Left lobe of liver (tissue), 2 donors: ENCODE data around the gene MAPKAPK2. TPM values are rescaled to one million over a fixed set of nuclear protein-coding genes. Genes with fewer than 3 reads are reported as not detected.

Experiments used
- ATAC-seq: fragments of 200-7000 bp; cut with Tn5 transposase; one replicate; pipeline ENCODE4 v1.9.1; 2020; ENCODE audit warnings: mild to moderate bottlenecking, moderate library complexity
- DNase-seq: peaks from one replicate; pipeline ENCODE4 v3.0.0-alpha.2; 2020; ENCODE audit warnings: low spot score
- total RNA-seq: library from RNA; stranded (reverse); gene quantifications from one replicate; pipeline ENCODE4 v1.2.1, GENCODE V29; 2021
- donor health status: DM: no; HTN: no; CAD: no; lungs with moderate emphysema.
- donor health status: DM: no; HTN: yes; CAD: no.

The MAPKAPK2 gene
- total RNA-seq, 1 donor from 2014 or later, result 41.0 TPM

DNA sequence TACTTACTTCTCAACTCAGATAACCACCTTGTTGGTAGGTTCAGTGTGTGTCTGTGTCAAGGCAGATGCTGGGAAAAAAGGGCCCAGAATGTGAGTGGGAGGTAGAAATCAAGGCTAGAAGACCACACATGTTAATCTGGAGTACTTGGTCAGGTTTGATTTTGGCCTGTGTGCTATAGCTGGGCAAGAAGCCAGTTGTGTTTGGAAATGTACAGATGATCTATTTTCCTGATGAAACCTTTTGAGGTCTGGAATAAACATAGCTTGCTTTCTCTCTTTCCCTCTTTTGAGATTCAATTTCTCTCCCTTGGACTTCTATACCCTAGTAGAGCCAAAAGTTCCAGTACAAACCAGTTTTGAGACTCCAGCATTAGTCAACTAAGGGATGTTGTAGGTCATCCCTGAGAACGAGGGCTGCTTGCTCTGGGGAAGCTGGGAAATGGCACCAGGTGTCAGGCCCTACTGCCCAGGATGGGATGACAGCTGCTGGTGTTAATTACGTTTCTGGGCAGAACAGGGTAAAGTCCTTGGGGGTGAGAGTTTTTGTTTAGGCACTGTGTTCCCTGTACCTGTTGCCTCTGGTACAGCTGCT lies 15.8 kb downstream of the MAPKAPK2 start:
- ATAC-seq (peak; percentile 8), DNase-seq (no peak)

DNA sequence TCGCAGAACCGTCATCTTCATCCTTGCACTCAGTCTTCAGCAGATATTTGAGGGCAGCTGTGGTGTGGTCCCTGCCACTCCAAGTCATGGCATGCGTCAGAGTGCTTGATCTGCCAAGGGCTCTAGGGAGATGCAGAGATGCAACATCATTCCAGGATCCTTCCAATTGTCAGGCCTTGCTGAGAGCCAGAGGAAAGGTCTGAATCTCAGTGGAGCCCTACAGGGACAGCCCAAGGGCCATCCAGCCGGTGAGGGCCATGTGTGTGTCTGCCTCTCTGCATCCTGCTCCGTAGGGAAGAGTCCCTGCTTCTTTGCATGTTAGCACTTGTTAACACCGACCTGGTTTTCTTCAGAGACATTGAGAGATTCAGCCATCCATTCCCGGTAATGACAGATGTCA lies 17.6 kb downstream of the MAPKAPK2 start:
- no peak for ATAC-seq

DNA sequence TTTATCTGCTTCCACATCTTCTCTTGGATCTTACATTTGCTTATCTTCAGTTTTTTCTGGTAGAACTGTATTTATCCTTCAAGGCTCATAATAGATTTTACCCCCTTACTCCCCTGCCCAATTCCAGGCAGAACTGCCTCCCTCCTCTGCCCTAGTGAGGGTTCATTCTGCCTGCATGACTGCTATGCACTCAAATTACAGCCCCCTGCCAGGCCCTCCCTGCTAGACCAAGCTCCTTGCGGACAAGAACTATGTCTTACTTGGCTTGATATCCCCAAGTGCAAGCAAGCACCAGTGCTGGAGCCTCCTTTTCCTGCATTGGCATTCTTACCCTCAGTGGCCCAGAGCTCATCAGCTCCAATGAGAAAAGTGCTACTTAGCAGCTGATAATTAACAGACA lies 18.1 kb downstream of the MAPKAPK2 start:
- DNase-seq (no peak), ATAC-seq (no peak)

More for the DNA sequence above, 17.6 kb downstream of the MAPKAPK2 start:
- DNase-seq, result no peak

DNA sequence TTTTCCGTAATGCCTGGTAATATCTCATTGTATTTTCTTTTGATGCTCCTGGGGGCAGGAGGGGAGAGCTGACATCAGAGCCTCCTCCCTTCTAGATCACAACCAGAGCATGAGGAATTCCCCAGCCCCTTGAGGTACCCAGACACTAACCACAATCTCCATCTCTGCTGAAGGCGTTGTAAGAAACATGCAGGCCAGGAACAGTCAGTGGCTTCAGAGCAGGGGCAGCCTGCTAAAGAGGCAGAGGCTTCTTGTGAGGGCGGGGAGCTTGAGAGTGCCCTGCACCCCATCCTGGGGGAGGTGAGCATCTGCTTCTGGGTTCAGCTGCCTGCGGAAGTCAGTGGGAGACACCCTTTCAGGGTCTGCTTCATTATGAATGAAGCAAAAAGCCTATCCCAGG lies 19.0 kb downstream of the MAPKAPK2 start:
- no peak for ATAC-seq
- no peak for DNase-seq

DNA sequence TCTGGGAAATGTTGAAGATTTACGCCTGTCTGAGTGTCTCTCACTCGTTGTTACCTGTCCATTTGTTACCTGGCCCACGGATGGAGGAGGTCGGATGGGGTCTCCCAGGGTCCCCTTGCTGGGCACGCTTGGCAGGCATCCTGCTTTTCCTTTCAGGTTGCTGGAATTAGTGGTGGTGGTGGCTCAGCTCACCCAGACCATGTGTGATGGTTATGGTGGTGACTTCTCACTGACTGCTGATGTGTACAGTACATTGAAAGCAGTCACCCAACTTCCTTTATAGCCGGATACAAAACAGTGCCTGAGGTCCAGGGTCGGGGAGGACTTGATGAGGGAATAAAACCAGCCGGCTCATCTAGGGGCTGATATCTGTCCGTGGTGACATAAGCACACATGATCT lies 19.5 kb downstream of the MAPKAPK2 start:
- DNase-seq, result no peak
- no peak for ATAC-seq

DNA sequence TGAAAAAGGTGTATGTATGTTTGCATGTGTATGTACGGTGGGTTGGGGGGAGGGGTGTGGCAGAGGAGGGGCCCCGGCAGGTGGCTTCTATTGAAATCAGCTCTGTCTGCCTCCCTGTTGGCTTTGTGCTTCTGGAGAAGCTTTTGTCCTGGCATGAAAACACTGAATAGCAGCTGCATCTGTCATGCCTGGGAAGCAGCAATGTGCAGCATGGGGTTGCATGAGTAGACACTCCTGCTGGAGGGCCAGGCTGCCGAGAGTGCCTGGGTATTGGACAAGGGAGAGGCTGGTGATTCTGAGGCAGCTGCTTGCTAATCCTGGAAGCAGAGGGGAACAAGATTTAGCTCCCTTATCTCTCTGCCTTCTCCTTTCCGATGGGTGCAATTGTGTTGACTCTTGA lies 20.5 kb downstream of the MAPKAPK2 start:
- ATAC-seq, result no peak
- DNase-seq, result no peak

DNA sequence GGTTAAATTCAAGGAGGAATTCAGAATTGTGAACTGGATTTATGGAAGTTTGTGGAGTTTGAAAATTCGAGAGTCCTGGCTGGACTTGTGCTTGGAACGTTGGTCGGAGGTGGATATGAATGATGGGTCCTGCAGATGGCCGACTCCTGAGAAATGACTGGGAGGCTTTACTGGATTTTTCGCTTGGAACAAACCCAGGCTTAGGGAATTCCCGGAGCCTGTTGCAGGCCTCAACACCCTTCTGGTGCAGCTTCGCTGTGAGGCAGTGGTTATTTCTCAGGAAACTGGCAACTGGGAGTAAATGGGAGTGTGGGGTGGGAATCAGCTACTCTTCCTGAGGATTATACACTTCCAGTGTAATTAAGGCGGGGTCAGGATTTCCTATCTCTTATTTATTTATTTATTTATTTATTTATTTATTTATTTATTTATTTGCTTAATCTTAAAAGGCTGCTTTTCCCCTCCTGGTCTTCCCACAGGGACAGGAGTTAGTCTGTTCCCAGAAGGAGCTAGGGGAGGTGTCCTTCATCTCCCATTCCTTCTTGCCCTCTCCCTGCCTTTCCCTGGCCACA lies 21.1 kb downstream of the MAPKAPK2 start:
- no peak for DNase-seq
- ATAC-seq, result no peak

DNA sequence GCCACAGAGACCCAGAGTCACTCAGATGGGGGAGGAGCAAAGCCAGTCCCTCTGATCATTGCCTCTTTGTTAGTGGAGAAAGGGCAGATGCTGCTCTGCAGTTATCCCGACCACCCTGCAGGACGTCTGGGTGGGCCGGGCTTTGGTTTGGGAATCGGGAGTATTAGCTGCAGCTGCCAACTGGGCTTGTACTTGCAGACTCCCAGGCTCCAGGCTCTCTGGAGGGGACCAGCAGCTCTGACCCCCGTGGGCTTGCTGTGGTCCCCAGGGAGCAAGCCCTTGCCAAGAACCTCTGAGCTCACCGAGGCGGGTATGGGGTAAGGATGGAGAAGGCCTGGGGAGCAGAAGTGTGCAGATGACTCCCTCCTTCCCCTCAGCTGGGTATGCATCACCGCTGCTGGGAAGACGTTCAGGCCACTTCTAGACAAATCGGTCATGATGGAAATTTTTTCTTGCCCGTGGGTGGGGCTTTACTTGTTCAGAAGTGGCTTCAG lies 21.6 kb downstream of the MAPKAPK2 start:
- no peak for ATAC-seq
- no peak for DNase-seq

GRCh38 chr1:206706806-206707366 lies 22.2 kb downstream of the MAPKAPK2 start:
- DNase-seq, result no peak
- no peak for ATAC-seq

DNA sequence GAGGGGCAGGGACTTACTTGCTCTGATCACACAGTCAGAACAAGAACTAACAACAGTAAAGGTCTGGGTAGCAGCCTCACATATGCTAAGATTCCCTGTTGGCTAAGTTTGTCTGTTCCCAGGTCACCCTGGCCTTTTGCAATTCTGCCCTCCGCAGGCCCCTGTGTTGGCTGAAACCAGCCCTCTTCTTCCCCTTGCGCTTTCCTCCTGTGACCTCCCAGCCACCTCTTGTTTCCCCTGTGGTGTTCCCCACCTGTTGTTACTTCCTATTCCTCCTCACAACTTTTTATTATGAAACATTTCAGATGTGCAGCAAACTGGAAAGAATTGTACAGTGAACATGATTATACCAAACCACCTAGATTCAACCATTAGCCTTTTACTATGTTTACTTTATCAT lies 23.4 kb downstream of the MAPKAPK2 start:
- peak; percentile 72 for ATAC-seq
- DNase-seq, result no peak

GRCh38 chr1:206708882-206709281 lies 24.2 kb downstream of the MAPKAPK2 start:
- ATAC-seq (peak; percentile 29), DNase-seq (no peak)

GRCh38 chr1:206709322-206709721 lies 24.6 kb downstream of the MAPKAPK2 start:
- no peak for ATAC-seq

DNA sequence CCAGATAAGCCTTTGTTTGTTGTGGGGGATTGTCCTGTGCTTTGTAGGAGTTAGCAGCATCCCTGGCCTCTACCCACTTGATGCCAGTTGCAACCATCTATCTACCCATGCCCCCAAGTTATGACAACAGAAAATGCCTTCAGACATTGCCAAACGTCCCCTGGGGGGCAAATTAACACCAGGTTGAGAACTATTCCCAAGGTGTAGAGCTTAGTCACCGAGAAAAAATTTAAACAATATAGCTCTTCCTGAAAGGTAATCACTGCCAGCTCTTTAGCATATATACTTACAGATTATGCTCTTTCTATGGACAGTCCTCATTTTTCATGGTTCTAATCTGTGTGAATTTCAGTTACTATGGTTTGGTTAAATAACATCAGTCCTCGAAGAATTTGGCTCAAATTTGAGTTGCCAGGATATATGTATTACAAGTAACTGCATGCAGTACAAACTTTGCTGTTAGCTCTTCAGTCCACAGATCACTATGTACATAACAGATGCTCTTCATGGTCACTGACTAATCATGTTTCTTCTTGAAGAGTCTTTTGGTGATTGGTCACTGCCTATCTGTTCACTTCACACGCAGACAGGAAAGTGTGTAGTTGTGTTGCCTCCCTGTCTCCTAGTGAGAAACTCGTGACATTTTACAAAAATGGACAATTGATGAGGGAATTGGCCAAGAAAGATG lies 25.2 kb downstream of the MAPKAPK2 start:
- DNase-seq (no peak), ATAC-seq (no peak)

More at GRCh38 chr1:206709322-206709721, 24.6 kb downstream of the MAPKAPK2 start:
- DNase-seq, result no peak

DNA sequence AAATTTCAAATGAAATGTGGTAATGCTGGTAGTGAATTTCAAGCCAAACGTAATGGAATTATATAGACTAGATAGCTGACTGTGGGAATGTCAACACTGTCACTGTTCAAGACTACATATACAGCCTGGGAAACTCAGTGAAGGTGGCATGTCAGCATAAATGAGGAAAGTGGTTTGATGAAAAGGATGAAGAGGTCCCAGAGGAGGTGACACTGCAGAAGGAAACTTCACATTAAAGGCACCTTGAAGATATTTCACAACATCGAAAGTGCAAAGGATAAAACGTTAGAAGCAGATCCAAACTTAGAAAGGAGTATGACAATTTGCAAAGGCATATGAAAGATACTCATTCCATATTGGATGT lies 25.7 kb downstream of the MAPKAPK2 start:
- no peak for DNase-seq
- ATAC-seq, result no peak

- ATAC-seq (no peak), DNase-seq (no peak)
These were observed 28.4 kb downstream of the MAPKAPK2 start for GRCh38 chr1:206713070-206713469.

DNA sequence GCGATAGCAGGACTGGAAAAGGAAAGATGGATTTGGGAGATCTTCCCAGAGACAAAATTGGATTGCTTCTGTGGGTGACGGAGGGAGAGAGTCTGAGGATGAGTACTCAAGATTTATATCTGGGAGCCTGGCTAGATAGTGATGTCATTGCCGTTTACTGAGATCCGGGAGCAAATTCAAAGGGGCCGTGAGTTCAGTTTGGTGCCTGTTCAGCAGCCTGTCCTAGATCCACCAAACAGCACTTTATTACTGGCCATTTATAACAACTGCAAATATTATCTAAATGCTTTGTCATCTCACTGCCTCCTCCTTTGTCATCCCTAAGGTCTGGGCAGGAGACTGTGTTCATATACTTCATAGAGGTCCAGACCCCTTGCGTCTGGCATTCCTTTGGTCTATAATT lies 29.2 kb downstream of the MAPKAPK2 start:
- ATAC-seq, result peak; percentile 14
- DNase-seq, result no peak

- peak; percentile 75 for DNase-seq
- peak; percentile 80 for ATAC-seq
These were observed 29.8 kb downstream of the MAPKAPK2 start for GRCh38 chr1:206714331-206715058.

GRCh38 chr1:206715120-206715519 lies 30.4 kb downstream of the MAPKAPK2 start:
- DNase-seq (no peak), ATAC-seq (no peak)

GRCh38 chr1:206715552-206716158 lies 30.9 kb downstream of the MAPKAPK2 start:
- no peak for ATAC-seq
- no peak for DNase-seq

DNA sequence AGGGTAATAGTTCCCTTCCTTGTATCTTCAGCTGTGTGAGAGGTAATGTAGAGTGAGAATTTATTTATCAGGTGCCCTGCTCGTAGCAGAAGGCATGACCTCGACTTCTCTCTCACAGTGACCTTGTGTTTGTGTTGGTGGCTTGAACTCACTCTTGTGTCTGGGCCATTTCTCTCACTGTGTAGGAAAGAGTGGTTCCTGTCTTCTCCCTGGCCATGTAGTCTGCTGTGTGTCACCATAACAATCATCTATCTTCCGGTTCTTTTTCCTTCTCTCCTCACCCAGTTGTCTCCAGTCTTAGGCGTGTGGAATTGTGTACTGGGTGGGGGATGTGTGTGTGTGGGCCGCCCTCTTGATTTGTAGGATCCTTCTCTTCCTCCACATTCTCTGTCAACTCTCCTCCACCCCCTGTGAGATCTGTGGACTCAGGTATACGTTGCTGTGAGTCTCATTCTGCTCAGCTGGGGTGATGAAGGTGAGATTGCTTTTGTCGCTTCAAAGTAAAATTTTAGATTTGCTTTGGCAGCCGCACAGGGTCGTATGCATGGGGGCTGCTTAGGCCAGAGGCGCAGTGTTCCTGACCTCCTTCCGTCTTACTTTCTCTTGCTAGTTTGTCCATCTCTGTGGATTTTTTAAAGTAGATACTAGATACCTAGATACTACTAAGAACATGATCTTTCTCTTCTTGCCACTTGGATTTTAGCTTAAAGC lies 31.6 kb downstream of the MAPKAPK2 start:
- DNase-seq (no peak), ATAC-seq (peak; percentile 5)
